Neural progenitor cell (in vitro differentiated cells): ENCODE data around the gene PRPSAP1.

Source experiments
- EZH2 ChIP-seq: fragments of 200-600 bp; sonication (generic); IDR thresholded peaks from 2 replicates; pipeline ENCODE4 v1.6.1; 2017; ENCODE audit warnings: antibody characterized with exemption, mild to moderate bottlenecking, moderate library complexity
- EZH2phosphoT487 ChIP-seq: fragments of 200-600 bp; sonication (generic); IDR thresholded peaks from 2 replicates; pipeline ENCODE4 v1.6.1; 2017; ENCODE audit warnings: antibody characterized with exemption
- TF ChIP-seq, protein P1 (sequence below): fragments of 200-600 bp; sonication (generic); IDR thresholded peaks from 2 replicates; pipeline ENCODE4 v1.5.1; 2017; ENCODE audit warnings: antibody characterized with exemption, mild to moderate bottlenecking

DNA sequence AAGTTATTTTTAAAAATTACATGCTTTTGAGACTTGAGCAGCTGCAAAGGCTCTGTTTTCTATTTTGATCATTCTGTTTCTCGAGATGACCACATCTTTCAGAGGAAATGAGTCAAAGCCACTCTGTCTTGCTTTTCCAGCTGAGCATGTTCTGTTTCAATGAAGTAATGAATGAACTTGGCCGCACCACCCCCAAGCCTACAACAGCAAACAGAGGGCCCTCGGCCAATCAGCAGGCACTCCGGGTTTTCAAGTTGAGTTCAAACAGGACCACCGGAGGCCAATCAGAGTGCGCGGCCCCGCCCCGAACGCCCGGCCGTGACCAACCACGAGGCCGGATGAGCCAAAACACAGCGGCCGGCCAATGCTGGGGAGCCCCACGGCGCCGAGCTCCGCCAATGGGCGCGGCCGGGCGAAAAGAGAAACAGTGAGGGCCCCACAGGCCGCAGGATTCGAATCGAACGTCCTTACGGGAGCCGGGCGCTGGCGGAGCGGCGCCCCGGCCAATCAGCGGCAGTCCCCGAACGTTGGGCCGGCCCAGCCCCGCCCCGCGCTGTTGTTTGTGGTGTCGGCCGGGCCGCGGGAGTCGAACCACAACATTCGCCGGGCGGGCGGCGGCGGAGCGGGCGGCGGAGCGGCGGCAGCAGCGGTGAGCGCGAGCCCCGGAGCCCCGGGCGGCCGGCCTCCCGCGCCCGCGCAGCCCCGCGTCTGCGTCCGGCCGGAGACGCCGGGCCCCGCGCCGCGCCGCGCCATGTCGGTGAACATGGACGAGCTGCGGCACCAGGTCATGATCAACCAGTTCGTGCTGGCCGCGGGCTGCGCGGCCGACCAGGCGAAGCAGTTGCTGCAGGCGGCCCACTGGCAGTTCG lies 88.7 kb downstream of the PRPSAP1 start, which contains the start of gene UBALD2:
- TF ChIP-seq, protein P1, sequence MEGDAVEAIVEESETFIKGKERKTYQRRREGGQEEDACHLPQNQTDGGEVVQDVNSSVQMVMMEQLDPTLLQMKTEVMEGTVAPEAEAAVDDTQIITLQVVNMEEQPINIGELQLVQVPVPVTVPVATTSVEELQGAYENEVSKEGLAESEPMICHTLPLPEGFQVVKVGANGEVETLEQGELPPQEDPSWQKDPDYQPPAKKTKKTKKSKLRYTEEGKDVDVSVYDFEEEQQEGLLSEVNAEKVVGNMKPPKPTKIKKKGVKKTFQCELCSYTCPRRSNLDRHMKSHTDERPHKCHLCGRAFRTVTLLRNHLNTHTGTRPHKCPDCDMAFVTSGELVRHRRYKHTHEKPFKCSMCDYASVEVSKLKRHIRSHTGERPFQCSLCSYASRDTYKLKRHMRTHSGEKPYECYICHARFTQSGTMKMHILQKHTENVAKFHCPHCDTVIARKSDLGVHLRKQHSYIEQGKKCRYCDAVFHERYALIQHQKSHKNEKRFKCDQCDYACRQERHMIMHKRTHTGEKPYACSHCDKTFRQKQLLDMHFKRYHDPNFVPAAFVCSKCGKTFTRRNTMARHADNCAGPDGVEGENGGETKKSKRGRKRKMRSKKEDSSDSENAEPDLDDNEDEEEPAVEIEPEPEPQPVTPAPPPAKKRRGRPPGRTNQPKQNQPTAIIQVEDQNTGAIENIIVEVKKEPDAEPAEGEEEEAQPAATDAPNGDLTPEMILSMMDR: no peak
- TF ChIP-seq EZH2 (no peak), EZH2phosphoT487 (no peak)
